B cell (primary cell): ENCODE measurements around the gene NPFFR1. TPM values are rescaled to one million over a fixed set of nuclear protein-coding genes. Genes with fewer than 3 reads are reported as not detected.
A peak's percentile ranks its signal among the peaks of the same experiment; 100 is the strongest.

ENCODE experiments used
- ATAC-seq: fragments of 200-7000 bp; cut with Tn5 transposase; one replicate; pipeline ENCODE4 v1.10.0; 2021; ENCODE audit warnings: low read depth, mild to moderate bottlenecking, moderate number of reproducible peaks, moderate library complexity
- CTCF ChIA-PET: fragments of 350-600 bp; sonication (Branson Sonifier 250); formaldehyde crosslinking; loops from one replicate; lab custom pipeline; 2021; ENCODE audit warnings: antibody characterized with exemption, inconsistent platforms; lab: Charles Lee
- POLR2A ChIA-PET: fragments of 350-600 bp; sonication (Branson Sonifier 250); formaldehyde crosslinking; loops from one replicate; lab custom pipeline; 2021; ENCODE audit warnings: antibody characterized with exemption; lab: Charles Lee
- DNase-seq: peaks from one replicate; pipeline ENCODE4 v3.0.0; 2013
- H2AFZ ChIP-seq: 2 replicates; pipeline ENCODE4 v1.6.1; 2012; ENCODE audit warnings: mild to moderate bottlenecking, low read depth, low read length; ENCODE audit not compliant: insufficient read depth, poor library complexity, severe bottlenecking
- H3K27ac ChIP-seq, 2 donors: 1 replicate in 1 of 2; 2 replicates in 1 of 2; pipeline ENCODE4 v1.5.1; 2012 to 2013; ENCODE audit warnings: low read length in 2 of 2, mild to moderate bottlenecking in 2 of 2, moderate library complexity in 1 of 2
- H3K27me3 ChIP-seq, 4 experiments: fragments of 200-600 bp in 1 of 4; sonication (generic) in 1 of 4; replicated peaks in 1 of 4; 1 replicate in 2 of 4; 2 replicates in 2 of 4; pipeline versions ENCODE4 v1.6.1 to v1.7.0; 2013 to 2016; ENCODE audit warnings: low read length in 3 of 4, mild to moderate bottlenecking in 2 of 4, mixed read lengths in 1 of 4, moderate library complexity in 1 of 4; ENCODE audit not compliant: insufficient read depth in 4 of 4, control insufficient read depth in 3 of 4; ENCODE audit errors: control extremely low read depth in 1 of 4
- H3K36me3 ChIP-seq, 2 experiments: replicated peaks in 1 of 2; 1 replicate in 1 of 2; 2 replicates in 1 of 2; pipeline versions ENCODE4 v1.6.1 to v1.7.1; 2013; ENCODE audit warnings: low read length in 1 of 2; ENCODE audit not compliant: insufficient read depth in 2 of 2, control insufficient read depth in 1 of 2; ENCODE audit errors: control extremely low read depth in 1 of 2, extremely low read depth in 1 of 2
- H3K4me1 ChIP-seq, 2 donors: fragments of 200-600 bp in 1 of 2; sonication (generic) in 1 of 2; 1 replicate in 1 of 2; 2 replicates in 1 of 2; pipeline versions ENCODE4 v1.5.1 to v1.6.1; 2013 to 2017; ENCODE audit warnings: low read length in 2 of 2; ENCODE audit not compliant: control insufficient read depth in 2 of 2, insufficient read depth in 2 of 2
- H3K4me2 ChIP-seq: replicated peaks from 2 replicates; pipeline ENCODE3; 2012; ENCODE audit warnings: mild to moderate bottlenecking, low read depth, low read length; ENCODE audit not compliant: poor library complexity, severe bottlenecking
- H3K4me3 ChIP-seq, 5 experiments: fragments of 200-600 bp in 1 of 5; sonication (generic) in 1 of 5; 1 replicate in 3 of 5; 2 replicates in 2 of 5; pipeline versions ENCODE4 v1.5.1 to v1.7.0; 2011 to 2016; ENCODE audit warnings: low read length in 4 of 5, mild to moderate bottlenecking in 4 of 5, low read depth in 2 of 5, control low read depth in 1 of 5, moderate library complexity in 1 of 5; ENCODE audit not compliant: insufficient read depth in 1 of 5; ENCODE audit errors: control extremely low read depth in 1 of 5, extremely low read depth in 1 of 5
- H3K79me2 ChIP-seq: fragments of 200-600 bp; sonication (generic); one replicate; pipeline ENCODE4 v1.6.0; 2016; ENCODE audit warnings: low read length; ENCODE audit not compliant: control insufficient read depth, insufficient read depth
- H3K9ac ChIP-seq: fragments of 200-600 bp; sonication (generic); 2 replicates; pipeline ENCODE4 v1.6.1; 2017; ENCODE audit warnings: mild to moderate bottlenecking, low read length, moderate library complexity
- H3K9me3 ChIP-seq, 3 donors: one replicate each; pipeline versions ENCODE4 v1.6.1 to v1.7.1; 2013; ENCODE audit warnings: low read length in 2 of 3; ENCODE audit not compliant: control insufficient read depth in 2 of 3, insufficient read depth in 1 of 3; ENCODE audit errors: control extremely low read depth in 1 of 3
- H4K20me1 ChIP-seq: 2 replicates; pipeline ENCODE4 v1.6.0; 2012; ENCODE audit warnings: mild to moderate bottlenecking, low read length; ENCODE audit not compliant: insufficient read depth, control insufficient read depth, poor library complexity, severe bottlenecking
- H3K27ac Mint-ChIP-seq: one replicate; pipeline ENCODE4 v1.8.0; 2021; ENCODE audit warnings: mixed read lengths
- H3K27me3 Mint-ChIP-seq: one replicate; pipeline ENCODE4 v1.8.0; 2021; ENCODE audit warnings: mixed read lengths
- H3K4me1 Mint-ChIP-seq: one replicate; pipeline ENCODE4 v1.8.0; 2021; ENCODE audit warnings: mixed read lengths
- H3K4me3 Mint-ChIP-seq: one replicate; pipeline ENCODE4 v1.8.0; 2021; ENCODE audit warnings: mixed read lengths
- H3K9me3 Mint-ChIP-seq: one replicate; pipeline ENCODE4 v1.8.0; 2022; ENCODE audit warnings: mixed read lengths; ENCODE audit not compliant: insufficient read depth
- CTCF ChIP-seq: fragments of 200-600 bp; IDR thresholded peaks from one replicate; pipeline ENCODE4 v1.8.0; 2022; ENCODE audit warnings: antibody characterized with exemption, mild to moderate bottlenecking
- EZH2 ChIP-seq: IDR thresholded peaks from 2 replicates; pipeline ENCODE4 v1.6.1; 2012; ENCODE audit warnings: borderline replicate concordance, low read depth, mild to moderate bottlenecking, moderate library complexity, low read length; ENCODE audit not compliant: insufficient read depth, poor library complexity, severe bottlenecking
- WGBS: methylation state at CpG from one replicate; pipeline ENCODE4 v1.1.5; 2013; ENCODE audit warnings: missing lambda C conversion rate; ENCODE audit not compliant: insufficient coverage; 5-methylcytosine and 5-hydroxymethylcytosine counted together
- intact Hi-C: fragments of 100-400 bp; cut with micrococcal nuclease; formaldehyde crosslinking; loops from one replicate; pipeline ENCODE4 v1.10.0; 2022
- polyA plus RNA-seq: library from polyadenylated mRNA; depleted of rRNA; stranded (reverse); fragments of >200 nt; gene quantifications from 2 replicates; pipeline ENCODE4 v1.2.3, GENCODE V29; 2012
- total RNA-seq, 2 donors: library from RNA; stranded (reverse); fragments of 120-200 nt in 1 of 2; gene quantifications; 1 replicate in 1 of 2; 2 replicates in 1 of 2; pipeline versions ENCODE4 v1.2.3 to v1.2.4, GENCODE V29; 2013 to 2022

Gene NPFFR1
- total and polyA plus RNA-seq, 2 donors (not counting 1 experiment from before 2014, with no cell fraction given) = not detected

- peak within 1 kb of the TSS; percentile 66 for H3K9ac ChIP-seq
- ChIA-PET POLR2A (interaction anchor here (1.0 to 1.4 kb wide), 2 partner anchors 12 to 63 kb away, joined by 5 to 10 read pairs; partner anchors contain the start of gene SAR1A), CTCF (interaction anchor here (1.2 to 19.0 kb wide), 5 partner anchors 10 to 171 kb away, joined by 4 to 778 read pairs (median 11); partner anchors contain the start of genes EIF4EBP2 and TYSND1)
- peaks cover 0 to under 1% of the 10 kb centered on the region in 2 experiments for H3K36me3 ChIP-seq
- Mint-ChIP-seq H3K4me3 (peak within 1 kb of the TSS; percentile 92), H3K27me3 (no peaks in the 10 kb centered on the region), H3K9me3 (no peaks in the 10 kb centered on the region), H3K27ac (peak within 1 kb of the TSS; percentile 93), H3K4me1 (peaks cover 13% of the 10 kb centered on the region)
- H3K4me1 ChIP-seq = peaks cover 7 to 18% of the 10 kb centered on the region in 2 donors
- peak; percentile 98 for DNase-seq
- peak within 1 kb of the TSS; percentile 83 for H2AFZ ChIP-seq
- no peaks in the 10 kb centered on the region for H3K9me3 ChIP-seq
- no peaks in the 10 kb centered on the region for H3K27me3 ChIP-seq
- H4K20me1 ChIP-seq = no peaks in the 10 kb centered on the region
- WGBS = 0% methylated on average over 70 of the region's 74 CpGs
- H3K4me3 ChIP-seq = peak within 1 kb of the TSS; percentile 50 to 95 (median 87)
- peak; percentile 49 for TF ChIP-seq CTCF
- TF ChIP-seq EZH2 = no peak
- peak; percentile 97 for ATAC-seq
- peak within 1 kb of the TSS; percentile 83 for H3K4me2 ChIP-seq
- intact Hi-C loops = loop anchor here (1.0 to 5.0 kb wide), 11 partner anchors 12 to 654 kb away; partner anchors contain the start of genes EIF4EBP2, LRRC20, PCBD1 and SAR1A
- H3K27ac ChIP-seq = peak within 1 kb of the TSS; percentile 75 to 77
- H3K79me2 ChIP-seq = peaks cover 23% of the 10 kb centered on the region
Observed at GRCh38 chr10:70233109-70233938, 50.5 kb downstream of the NPFFR1 start, which contains the start of gene PPA1. Gene PPA1, minus strand, starts transcription at chr10:70233429. Its CDS starts 102 bp downstream, at chr10:70233327.
